WI38 (cell line): Measurements from ENCODE around the gene CCL1.

Experiments
- H3K4me3 ChIP-seq: 2 replicates; pipeline ENCODE4 v1.5.1; 2011; ENCODE audit warnings: low read depth, mild to moderate bottlenecking, control low read depth, low read length
- TF ChIP-seq, protein P1 (sequence below): IDR thresholded peaks from 2 replicates; pipeline ENCODE4 v1.5.1; 2012; ENCODE audit warnings: low read depth, mild to moderate bottlenecking, control low read depth, low read length

CCL1 gene

DNA sequence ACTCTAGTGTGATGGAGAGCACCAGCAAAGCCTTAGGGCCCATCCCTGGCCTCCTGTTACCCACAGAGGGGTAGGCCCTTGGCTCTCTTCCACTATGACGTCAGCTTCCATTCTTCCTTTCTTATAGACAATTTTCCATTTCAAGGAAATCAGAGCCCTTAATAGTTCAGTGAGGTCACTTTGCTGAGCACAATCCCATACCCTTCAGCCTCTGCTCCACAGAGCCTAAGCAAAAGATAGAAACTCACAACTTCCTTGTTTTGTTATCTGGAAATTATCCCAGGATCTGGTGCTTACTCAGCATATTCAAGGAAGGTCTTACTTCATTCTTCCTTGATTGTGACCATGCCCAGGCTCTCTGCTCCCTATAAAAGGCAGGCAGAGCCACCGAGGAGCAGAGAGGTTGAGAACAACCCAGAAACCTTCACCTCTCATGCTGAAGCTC, 44.0 kb downstream of the CCL1 start, which contains the start of gene CCL8:
Gene CCL8 (plus strand): TSS at position 397 of the 445 bp plus-strand sequence. CDS start 67 bp downstream, outside the sequence.
- TF ChIP-seq, protein P1, sequence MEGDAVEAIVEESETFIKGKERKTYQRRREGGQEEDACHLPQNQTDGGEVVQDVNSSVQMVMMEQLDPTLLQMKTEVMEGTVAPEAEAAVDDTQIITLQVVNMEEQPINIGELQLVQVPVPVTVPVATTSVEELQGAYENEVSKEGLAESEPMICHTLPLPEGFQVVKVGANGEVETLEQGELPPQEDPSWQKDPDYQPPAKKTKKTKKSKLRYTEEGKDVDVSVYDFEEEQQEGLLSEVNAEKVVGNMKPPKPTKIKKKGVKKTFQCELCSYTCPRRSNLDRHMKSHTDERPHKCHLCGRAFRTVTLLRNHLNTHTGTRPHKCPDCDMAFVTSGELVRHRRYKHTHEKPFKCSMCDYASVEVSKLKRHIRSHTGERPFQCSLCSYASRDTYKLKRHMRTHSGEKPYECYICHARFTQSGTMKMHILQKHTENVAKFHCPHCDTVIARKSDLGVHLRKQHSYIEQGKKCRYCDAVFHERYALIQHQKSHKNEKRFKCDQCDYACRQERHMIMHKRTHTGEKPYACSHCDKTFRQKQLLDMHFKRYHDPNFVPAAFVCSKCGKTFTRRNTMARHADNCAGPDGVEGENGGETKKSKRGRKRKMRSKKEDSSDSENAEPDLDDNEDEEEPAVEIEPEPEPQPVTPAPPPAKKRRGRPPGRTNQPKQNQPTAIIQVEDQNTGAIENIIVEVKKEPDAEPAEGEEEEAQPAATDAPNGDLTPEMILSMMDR = no peak
- H3K4me3 ChIP-seq = no peak within 1 kb of the TSS

DNA sequence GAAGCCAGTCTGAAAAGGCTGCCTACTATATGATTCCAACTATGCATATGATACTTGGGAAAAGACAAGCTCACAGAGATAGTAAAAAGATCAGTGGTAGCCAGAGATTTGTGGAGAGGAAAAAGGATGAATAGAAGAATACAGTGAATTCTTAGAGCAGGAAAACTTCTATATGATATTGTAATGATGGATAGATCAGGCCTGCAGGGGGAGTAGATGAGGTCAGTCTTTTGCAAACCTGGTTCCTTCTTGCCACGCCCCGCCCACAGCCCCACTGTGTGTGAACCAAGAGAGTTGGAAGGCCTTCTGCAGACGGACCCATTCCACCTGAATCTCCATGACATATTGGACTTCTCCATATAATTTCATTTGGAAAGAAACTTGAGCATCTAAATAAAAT, 44.6 kb downstream of the CCL1 start:
- H3K4me3 ChIP-seq = no peak overlapping the region

DNA sequence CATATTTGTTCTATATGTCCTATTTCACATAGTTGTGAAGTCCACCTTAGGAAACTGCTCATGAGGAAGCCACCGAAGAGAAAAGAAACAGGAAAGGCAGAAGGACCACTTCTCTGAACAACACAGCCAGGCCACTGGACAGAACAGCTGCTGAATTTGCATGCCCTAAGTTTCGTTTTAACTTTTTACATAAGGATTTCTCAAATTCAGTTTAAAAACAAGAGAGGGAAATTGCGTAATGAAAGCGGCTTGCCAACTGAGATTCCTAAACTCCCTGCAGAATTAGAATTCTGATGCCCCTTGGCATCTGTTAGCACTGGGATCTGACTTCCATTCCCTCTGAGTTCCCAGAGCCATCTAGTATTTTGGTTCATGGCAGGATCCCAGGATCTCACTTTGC, 48.8 kb downstream of the CCL1 start:
- TF ChIP-seq, protein P1 = no peak
- H3K4me3 ChIP-seq = no peak overlapping the region

More for the DNA sequence above, 44.6 kb downstream of the CCL1 start:
- TF ChIP-seq, protein P1 = no peak

DNA sequence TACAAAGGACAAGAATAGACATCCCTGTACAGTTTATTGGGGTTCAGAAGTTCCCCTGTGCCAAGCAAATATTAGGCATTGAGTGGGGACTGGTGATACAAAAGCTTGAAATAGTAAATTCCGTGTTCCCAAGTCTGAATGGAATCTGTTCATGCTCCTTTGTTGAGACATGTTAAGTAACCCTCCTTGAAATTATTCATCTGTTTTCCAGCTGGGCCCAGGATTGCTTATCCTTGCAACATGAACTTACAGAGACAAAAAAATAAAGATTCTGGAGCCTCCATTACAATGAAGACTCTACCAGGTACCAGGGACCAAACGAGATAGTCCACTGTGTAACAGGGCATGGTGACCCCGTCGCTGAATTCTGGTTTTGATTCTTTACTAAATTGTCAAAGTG, 49.9 kb downstream of the CCL1 start:
- no peak overlapping the region for H3K4me3 ChIP-seq
- TF ChIP-seq, protein P1 = no peak

DNA sequence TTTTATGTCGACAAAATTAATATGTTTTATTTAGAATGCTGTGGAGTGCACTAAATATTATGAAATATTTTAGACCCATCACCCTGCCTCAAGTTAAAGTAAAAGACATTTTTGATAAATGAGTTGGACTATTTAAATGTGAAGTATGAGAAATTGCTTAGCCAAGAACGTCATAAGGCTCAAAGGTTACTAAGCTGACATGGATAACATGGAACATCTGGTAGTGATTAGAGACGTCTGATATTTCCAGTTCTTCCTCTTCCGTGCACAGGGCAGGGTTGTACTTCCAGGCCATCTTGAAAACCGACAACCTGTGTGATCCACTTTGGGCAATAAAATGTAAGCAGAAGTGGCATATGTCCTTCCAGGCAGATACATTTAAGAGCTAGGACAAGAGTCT, 51.0 kb downstream of the CCL1 start:
- TF ChIP-seq, protein P1 = no peak
- H3K4me3 ChIP-seq = no peak overlapping the region

DNA sequence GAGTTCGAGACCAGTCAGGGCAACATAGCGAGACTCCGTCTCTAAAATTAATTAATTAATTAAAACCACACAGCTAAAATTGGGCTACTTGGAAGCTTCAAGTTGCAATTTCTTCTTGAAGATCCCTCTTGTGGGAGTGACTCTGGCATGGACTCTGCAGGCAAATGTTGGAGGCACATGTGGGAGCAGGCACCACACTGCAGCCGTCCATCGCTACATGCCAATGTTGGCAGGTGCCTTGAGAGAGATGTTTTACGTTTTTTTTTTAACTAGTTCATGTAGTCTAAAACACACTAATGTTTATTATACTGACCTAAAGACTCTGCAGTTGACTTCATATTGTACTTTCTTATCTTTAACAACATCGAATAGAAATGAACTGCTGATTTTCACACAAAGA, 51.7 kb downstream of the CCL1 start:
- no peak overlapping the region for H3K4me3 ChIP-seq
- TF ChIP-seq, protein P1 = no peak
